Neural progenitor cell (in vitro differentiated cells): ENCODE measurements around the gene NKX2-2. TPM values are rescaled to one million over a fixed set of nuclear protein-coding genes. Genes with fewer than 3 reads are reported as not detected.

Experiments used
- DNase-seq: peaks from one replicate; pipeline ENCODE4 v3.0.0-alpha.2; 2016; ENCODE audit warnings: low spot score
- H2AFZ ChIP-seq: fragments of 200-600 bp; sonication (generic); replicated peaks from 2 replicates; pipeline ENCODE4 v1.6.1; 2016; ENCODE audit warnings: antibody characterized with exemption
- H3F3A ChIP-seq: fragments of 200-600 bp; sonication (generic); 2 replicates; pipeline ENCODE4 v1.6.1; 2016; ENCODE audit warnings: antibody characterized with exemption, low read depth
- H3K27ac ChIP-seq: fragments of 200-600 bp; sonication (generic); 2 replicates; pipeline ENCODE4 v1.5.1; 2016; ENCODE audit warnings: mild to moderate bottlenecking
- H3K27me3 ChIP-seq: fragments of 200-600 bp; sonication (generic); 2 replicates; pipeline ENCODE4 v1.6.1; 2016; ENCODE audit warnings: mild to moderate bottlenecking, moderate library complexity
- H3K36me3 ChIP-seq: fragments of 200-600 bp; sonication (generic); 2 replicates; pipeline ENCODE4 v1.5.1; 2016
- H3K4me1 ChIP-seq: fragments of 200-600 bp; sonication (generic); 2 replicates; pipeline ENCODE4 v1.6.1; 2016; ENCODE audit warnings: mixed run types
- H3K4me2 ChIP-seq: fragments of 200-600 bp; sonication (generic); 2 replicates; pipeline ENCODE4 v1.6.1; 2016
- H3K4me3 ChIP-seq: fragments of 200-600 bp; sonication (generic); 2 replicates; pipeline ENCODE4 v1.5.1; 2016
- H3K79me2 ChIP-seq: fragments of 200-600 bp; sonication (generic); 2 replicates; pipeline ENCODE4 v1.6.1; 2016; ENCODE audit warnings: low read depth
- H3K9ac ChIP-seq: fragments of 200-600 bp; sonication (generic); 2 replicates; pipeline ENCODE4 v1.6.1; 2016
- H3K9me3 ChIP-seq: fragments of 200-600 bp; sonication (generic); 2 replicates; pipeline ENCODE4 v1.5.1; 2016; ENCODE audit warnings: low read depth
- H4K20me1 ChIP-seq: fragments of 200-600 bp; sonication (generic); 2 replicates; pipeline ENCODE4 v1.6.1; 2016; ENCODE audit warnings: low read depth
- H3K27ac Mint-ChIP-seq: 3 replicates; pipeline ENCODE4 v1.8.0; 2021; ENCODE audit warnings: mixed read lengths
- H3K27me3 Mint-ChIP-seq: 2 replicates; pipeline ENCODE4 v1.8.0; 2022; ENCODE audit warnings: low read depth, mild to moderate bottlenecking, inconsistent platforms, moderate library complexity, mixed read lengths; ENCODE audit not compliant: insufficient read depth
- H3K36me3 Mint-ChIP-seq: 3 replicates; pipeline ENCODE4 v1.8.0; 2021; ENCODE audit warnings: mixed read lengths
- H3K4me1 Mint-ChIP-seq: 3 replicates; pipeline ENCODE4 v1.8.0; 2021; ENCODE audit warnings: mixed read lengths
- H3K4me3 Mint-ChIP-seq: 3 replicates; pipeline ENCODE4 v1.8.0; 2021; ENCODE audit warnings: mild to moderate bottlenecking, moderate library complexity, mixed read lengths
- H3K9me3 Mint-ChIP-seq: 3 replicates; pipeline ENCODE4 v1.8.0; 2020; ENCODE audit warnings: mixed read lengths
- EZH2 ChIP-seq: fragments of 200-600 bp; sonication (generic); IDR thresholded peaks from 2 replicates; pipeline ENCODE4 v1.6.1; 2017; ENCODE audit warnings: antibody characterized with exemption, mild to moderate bottlenecking, moderate library complexity
- EZH2phosphoT487 ChIP-seq: fragments of 200-600 bp; sonication (generic); IDR thresholded peaks from 2 replicates; pipeline ENCODE4 v1.6.1; 2017; ENCODE audit warnings: antibody characterized with exemption
- total RNA-seq: library from RNA; depleted of rRNA; stranded (reverse); fragments of >200 nt; gene quantifications from 2 replicates; pipeline ENCODE4 v1.2.3, GENCODE V29; 2015; ENCODE audit warnings: low replicate concordance
- TF ChIP-seq, protein P1 (sequence below): fragments of 200-600 bp; sonication (generic); IDR thresholded peaks from 2 replicates; pipeline ENCODE4 v1.5.1; 2017; ENCODE audit warnings: antibody characterized with exemption, mild to moderate bottlenecking

Gene NKX2-2
- total RNA-seq, 1 donor from 2014 or later = not detected

DNA sequence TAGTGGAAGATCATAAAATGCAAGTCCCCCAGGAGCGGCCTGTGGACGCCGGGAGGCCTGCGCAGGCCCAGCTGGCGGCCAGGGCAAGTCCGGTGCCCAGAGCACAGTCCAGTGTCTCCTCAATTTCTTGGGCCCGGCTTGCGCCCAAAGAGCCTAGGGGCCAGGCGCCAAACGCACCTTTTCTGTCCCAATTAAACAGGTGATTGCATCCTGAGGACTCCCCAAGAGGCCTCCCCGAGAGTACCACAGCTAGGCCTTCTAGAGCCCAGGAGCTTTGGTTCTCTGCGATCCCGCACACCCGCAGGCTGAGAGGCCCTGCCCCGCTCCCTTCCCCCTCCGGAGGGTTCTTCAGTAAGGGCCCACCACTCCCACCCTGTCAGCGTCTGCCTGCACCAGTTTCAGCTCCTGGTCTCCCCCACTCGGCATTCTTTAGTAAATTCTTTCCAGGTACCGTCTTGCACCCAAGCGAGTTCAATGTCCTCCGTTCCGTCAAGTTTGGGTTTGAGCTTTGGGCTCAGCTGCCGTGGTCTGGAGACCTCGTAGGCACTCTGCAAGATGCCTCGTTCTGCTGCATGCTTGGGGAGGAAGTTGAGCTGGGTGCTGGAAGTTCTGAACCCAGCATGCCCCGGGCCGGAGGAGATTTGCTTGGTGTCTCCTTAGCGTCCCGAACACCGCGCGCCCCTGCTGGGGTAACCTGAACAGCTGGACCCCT lies 3.9 kb upstream of the NKX2-2 start:
- Histone ChIP-seq H3K9me3 (no peaks in the 10 kb centered on the region), H3K27ac (no peak overlapping the region), H3K79me2 (no peaks in the 10 kb centered on the region), H3K9ac (no peak overlapping the region), H4K20me1 (peaks cover 99% of the 10 kb centered on the region), H3K4me2 (peak overlapping the region; percentile 48), H3K4me3 (no peak overlapping the region), H2AFZ (no peak overlapping the region), H3K36me3 (no peaks in the 10 kb centered on the region), H3K27me3 (peaks cover 100% of the 10 kb centered on the region), H3K4me1 (peaks cover 66% of the 10 kb centered on the region), H3F3A (peaks cover 53% of the 10 kb centered on the region)
- Mint-ChIP-seq H3K27ac (no peak overlapping the region), H3K4me1 (peaks cover 27% of the 10 kb centered on the region), H3K36me3 (no peaks in the 10 kb centered on the region), H3K9me3 (peaks cover 5% of the 10 kb centered on the region), H3K27me3 (peaks cover 78% of the 10 kb centered on the region), H3K4me3 (no peak overlapping the region)
- DNase-seq = peak; percentile 39
- TF ChIP-seq EZH2 (peak; percentile 65), EZH2phosphoT487 (peak; percentile 80)
- TF ChIP-seq, protein P1, sequence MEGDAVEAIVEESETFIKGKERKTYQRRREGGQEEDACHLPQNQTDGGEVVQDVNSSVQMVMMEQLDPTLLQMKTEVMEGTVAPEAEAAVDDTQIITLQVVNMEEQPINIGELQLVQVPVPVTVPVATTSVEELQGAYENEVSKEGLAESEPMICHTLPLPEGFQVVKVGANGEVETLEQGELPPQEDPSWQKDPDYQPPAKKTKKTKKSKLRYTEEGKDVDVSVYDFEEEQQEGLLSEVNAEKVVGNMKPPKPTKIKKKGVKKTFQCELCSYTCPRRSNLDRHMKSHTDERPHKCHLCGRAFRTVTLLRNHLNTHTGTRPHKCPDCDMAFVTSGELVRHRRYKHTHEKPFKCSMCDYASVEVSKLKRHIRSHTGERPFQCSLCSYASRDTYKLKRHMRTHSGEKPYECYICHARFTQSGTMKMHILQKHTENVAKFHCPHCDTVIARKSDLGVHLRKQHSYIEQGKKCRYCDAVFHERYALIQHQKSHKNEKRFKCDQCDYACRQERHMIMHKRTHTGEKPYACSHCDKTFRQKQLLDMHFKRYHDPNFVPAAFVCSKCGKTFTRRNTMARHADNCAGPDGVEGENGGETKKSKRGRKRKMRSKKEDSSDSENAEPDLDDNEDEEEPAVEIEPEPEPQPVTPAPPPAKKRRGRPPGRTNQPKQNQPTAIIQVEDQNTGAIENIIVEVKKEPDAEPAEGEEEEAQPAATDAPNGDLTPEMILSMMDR = no peak

DNA sequence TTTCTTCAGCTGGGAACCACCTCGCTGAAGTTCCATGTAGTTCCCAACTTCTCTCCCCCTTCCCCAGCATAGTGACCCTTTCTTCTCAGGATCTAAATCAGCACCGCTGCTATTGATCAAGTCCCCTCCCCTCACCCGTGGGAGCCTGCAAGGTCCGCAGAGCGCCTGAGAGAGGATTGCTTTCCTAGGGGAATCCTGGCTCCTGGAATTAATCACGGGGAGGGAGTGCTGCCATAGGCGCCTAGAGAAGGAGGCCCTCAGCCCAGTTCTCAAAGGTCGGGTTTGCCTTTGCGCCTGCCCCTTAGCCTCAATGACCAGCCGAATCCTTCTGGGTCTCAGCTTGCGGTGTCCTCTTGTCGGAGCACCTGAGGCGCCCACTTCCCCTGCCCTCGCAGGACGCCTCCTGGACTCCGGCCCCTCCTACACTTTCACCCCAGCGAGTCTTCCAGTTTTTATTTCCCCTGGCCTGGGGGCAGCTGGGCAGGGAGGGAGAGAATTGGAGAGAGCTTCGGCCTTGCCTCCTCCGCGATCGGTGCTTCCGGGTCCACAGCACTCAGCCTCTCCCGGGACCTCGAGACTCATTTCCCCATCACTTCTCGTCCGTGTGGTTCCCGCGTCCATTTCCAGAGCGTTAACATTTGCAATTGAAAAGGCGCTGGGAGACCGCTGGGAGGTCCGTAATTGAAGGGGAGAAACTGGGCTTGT lies 3.1 kb upstream of the NKX2-2 start:
- Histone ChIP-seq H3K36me3 (no peaks in the 10 kb centered on the region), H3K4me2 (peak overlapping the region; percentile 48), H3K27ac (no peak overlapping the region), H4K20me1 (peaks cover 100% of the 10 kb centered on the region), H3K9ac (no peak overlapping the region), H3K9me3 (no peaks in the 10 kb centered on the region), H3K4me1 (peaks cover 67% of the 10 kb centered on the region), H3K79me2 (no peaks in the 10 kb centered on the region), H3K4me3 (no peak overlapping the region), H2AFZ (no peak overlapping the region), H3F3A (peaks cover 53% of the 10 kb centered on the region), H3K27me3 (peaks cover 100% of the 10 kb centered on the region)
- H3K9me3 Mint-ChIP-seq = peaks cover 5% of the 10 kb centered on the region
- peaks cover 27% of the 10 kb centered on the region for H3K4me1 Mint-ChIP-seq
- no peak overlapping the region for H3K27ac Mint-ChIP-seq
- no peaks in the 10 kb centered on the region for H3K36me3 Mint-ChIP-seq
- H3K27me3 Mint-ChIP-seq = peaks cover 84% of the 10 kb centered on the region
- DNase-seq = peak; percentile 55
- peak; percentile 92 for TF ChIP-seq EZH2phosphoT487
- TF ChIP-seq, protein P1 = no peak
- peak; percentile 89 for TF ChIP-seq EZH2
- no peak overlapping the region for H3K4me3 Mint-ChIP-seq

DNA sequence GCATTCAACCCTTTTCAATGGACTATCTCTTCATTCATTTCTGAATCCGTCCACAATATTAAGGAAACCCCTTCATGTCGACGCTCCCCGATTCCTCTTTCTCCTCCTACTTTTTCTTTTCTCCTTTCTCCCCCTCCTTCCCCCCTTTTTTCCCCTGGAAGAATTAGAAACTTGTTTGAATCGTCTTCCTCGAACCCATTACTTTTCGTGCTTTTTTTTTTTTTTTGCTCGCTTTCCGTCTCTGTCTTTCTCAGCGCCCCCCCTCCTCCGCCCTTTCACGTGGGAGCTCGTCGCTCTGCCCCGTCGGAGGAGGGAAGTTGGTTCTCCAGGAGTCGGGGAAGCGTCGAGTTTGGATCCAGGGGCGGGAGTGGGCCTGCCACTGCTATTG lies 2.3 kb upstream of the NKX2-2 start:
- Histone ChIP-seq H3K27ac (no peak overlapping the region), H3F3A (peaks cover 53% of the 10 kb centered on the region), H3K27me3 (peaks cover 100% of the 10 kb centered on the region), H3K36me3 (no peaks in the 10 kb centered on the region), H4K20me1 (peaks cover 100% of the 10 kb centered on the region), H3K79me2 (no peaks in the 10 kb centered on the region), H3K9me3 (no peaks in the 10 kb centered on the region), H3K9ac (no peak overlapping the region), H3K4me1 (peaks cover 62% of the 10 kb centered on the region), H3K4me3 (peak overlapping the region; percentile 35), H2AFZ (no peak overlapping the region), H3K4me2 (peak overlapping the region; percentile 82)
- Mint-ChIP-seq H3K36me3 (no peaks in the 10 kb centered on the region), H3K9me3 (peaks cover 5% of the 10 kb centered on the region), H3K27ac (no peak overlapping the region), H3K4me1 (peaks cover 29% of the 10 kb centered on the region), H3K27me3 (peaks cover 88% of the 10 kb centered on the region), H3K4me3 (no peak overlapping the region)
- DNase-seq = peak; percentile 25
- TF ChIP-seq, protein P1 = no peak
- TF ChIP-seq EZH2 = peak; percentile 64
- no peak for TF ChIP-seq EZH2phosphoT487
